PC-9 (cell line): ENCODE measurements around the gene PNPLA7. TPM values are rescaled to one million over a fixed set of nuclear protein-coding genes. Genes with fewer than 3 reads are reported as not detected.
A peak's percentile ranks its signal among the peaks of the same experiment; 100 is the strongest.

Source experiments
- BruUV-seq: library from RNA; stranded (reverse); fragments of 400-500 nt; replicated peaks from 2 replicates; lab custom pipeline; 2021; lab: Mats Ljungman, UMichigan
- CTCF ChIA-PET: fragments of 300-600 bp; sonication (Branson Sonifier 250); formaldehyde crosslinking; loops from one replicate; lab custom pipeline; 2022; ENCODE audit warnings: antibody characterized with exemption; lab: Charles Lee
- POLR2A ChIA-PET: fragments of 300-600 bp; sonication (Branson Sonifier 250); formaldehyde crosslinking; loops from one replicate; lab custom pipeline; 2022; ENCODE audit warnings: antibody characterized with exemption; ENCODE audit not compliant: unreplicated experiment; lab: Charles Lee
- DNase-seq, 2 experiments: peaks; one replicate each; pipeline versions ENCODE4 v3.0.0 to v3.0.0-alpha.2; 2015 to 2022; ENCODE audit warnings: mixed read lengths in 1 of 2
- H2AFZ ChIP-seq: fragments of 200-600 bp; sonication (generic); 2 replicates; pipeline ENCODE4 v1.8.1; 2017; ENCODE audit warnings: antibody characterized with exemption
- H3F3A ChIP-seq: fragments of 200-600 bp; sonication (generic); 2 replicates; pipeline ENCODE4 v1.8.1; 2017; ENCODE audit warnings: antibody characterized with exemption, mild to moderate bottlenecking, low read depth; ENCODE audit not compliant: insufficient read depth
- H3K27ac ChIP-seq: fragments of 200-600 bp; sonication (generic); 2 replicates; pipeline ENCODE4 v1.6.1; 2016; ENCODE audit warnings: mixed run types
- H3K27me3 ChIP-seq: fragments of 200-600 bp; sonication (generic); 2 replicates; pipeline ENCODE4 v1.6.1; 2016; ENCODE audit warnings: low read depth, mixed run types; ENCODE audit not compliant: insufficient read depth
- H3K36me3 ChIP-seq: fragments of 200-600 bp; sonication (generic); 2 replicates; pipeline ENCODE4 v1.6.1; 2016; ENCODE audit warnings: low read depth, mixed run types
- H3K4me1 ChIP-seq: fragments of 200-600 bp; sonication (generic); replicated peaks from 2 replicates; pipeline ENCODE4 v1.6.1; 2016; ENCODE audit warnings: mixed run types; ENCODE audit not compliant: insufficient read depth
- H3K4me2 ChIP-seq: fragments of 200-600 bp; sonication (generic); 2 replicates; pipeline ENCODE4 v1.6.1; 2017; ENCODE audit warnings: mixed run types
- H3K4me3 ChIP-seq: fragments of 200-600 bp; sonication (generic); 2 replicates; pipeline ENCODE4 v1.6.1; 2016; ENCODE audit warnings: mixed run types
- H3K79me2 ChIP-seq: fragments of 200-600 bp; sonication (generic); 2 replicates; pipeline ENCODE4 v1.6.1; 2017; ENCODE audit warnings: low read depth, mixed run types
- H3K9me2 ChIP-seq: fragments of 200-600 bp; sonication (generic); 2 replicates; pipeline ENCODE4 v1.8.1; 2017; ENCODE audit warnings: mild to moderate bottlenecking; ENCODE audit not compliant: insufficient read depth
- H3K9me3 ChIP-seq: fragments of 200-600 bp; sonication (generic); 2 replicates; pipeline ENCODE4 v1.8.1; 2016; ENCODE audit warnings: low read depth; ENCODE audit not compliant: insufficient read depth
- H4K20me1 ChIP-seq: fragments of 200-600 bp; sonication (generic); 2 replicates; pipeline ENCODE4 v1.8.1; 2017; ENCODE audit not compliant: insufficient read depth
- EZH2 ChIP-seq: fragments of 200-600 bp; sonication (generic); IDR thresholded peaks from 2 replicates; pipeline ENCODE4 v1.8.0; 2017; ENCODE audit warnings: antibody characterized with exemption, low read depth
- intact Hi-C: fragments of 100-400 bp; cut with micrococcal nuclease; formaldehyde crosslinking; loops from one replicate; pipeline ENCODE4 v1.10.0; 2022; ENCODE audit not compliant: unreplicated experiment
- total RNA-seq: library from RNA; stranded (reverse); gene quantifications from 2 replicates; pipeline ENCODE4 v1.2.3, GENCODE V29; 2021
- TF ChIP-seq, protein P1 (sequence below): fragments of 200-600 bp; sonication (generic); conservative IDR thresholded peaks from 2 replicates; pipeline ENCODE4 v1.6.1; 2017; ENCODE audit warnings: mixed run types, antibody characterized with exemption, mild to moderate bottlenecking, moderate library complexity

PNPLA7 gene
- total RNA-seq, 1 experiment from 2014 or later, result 1.9 TPM

GRCh38 chr9:137448602-137448962 lies 101.6 kb downstream of the PNPLA7 start:
- H3K27ac ChIP-seq, result no peak overlapping the region
- H3K27me3 ChIP-seq, result no peaks in the 10 kb centered on the region
- H3K4me1 ChIP-seq, result peaks cover 12% of the 10 kb centered on the region
- no peaks in the 10 kb centered on the region for H3K79me2 ChIP-seq
- no peak for DNase-seq
- TSS peak; percentile 29 for BruUV-seq
- ChIA-PET POLR2A (interaction anchor here (0.7 kb wide), 1 partner anchor 248 kb away, joined by 20 read pairs; no protein-coding TSS in a partner anchor), CTCF (no interaction called here)
- no peaks in the 10 kb centered on the region for H3K36me3 ChIP-seq
- no peaks in the 10 kb centered on the region for H4K20me1 ChIP-seq
- TF ChIP-seq EZH2, result no peak
- TF ChIP-seq, protein P1, sequence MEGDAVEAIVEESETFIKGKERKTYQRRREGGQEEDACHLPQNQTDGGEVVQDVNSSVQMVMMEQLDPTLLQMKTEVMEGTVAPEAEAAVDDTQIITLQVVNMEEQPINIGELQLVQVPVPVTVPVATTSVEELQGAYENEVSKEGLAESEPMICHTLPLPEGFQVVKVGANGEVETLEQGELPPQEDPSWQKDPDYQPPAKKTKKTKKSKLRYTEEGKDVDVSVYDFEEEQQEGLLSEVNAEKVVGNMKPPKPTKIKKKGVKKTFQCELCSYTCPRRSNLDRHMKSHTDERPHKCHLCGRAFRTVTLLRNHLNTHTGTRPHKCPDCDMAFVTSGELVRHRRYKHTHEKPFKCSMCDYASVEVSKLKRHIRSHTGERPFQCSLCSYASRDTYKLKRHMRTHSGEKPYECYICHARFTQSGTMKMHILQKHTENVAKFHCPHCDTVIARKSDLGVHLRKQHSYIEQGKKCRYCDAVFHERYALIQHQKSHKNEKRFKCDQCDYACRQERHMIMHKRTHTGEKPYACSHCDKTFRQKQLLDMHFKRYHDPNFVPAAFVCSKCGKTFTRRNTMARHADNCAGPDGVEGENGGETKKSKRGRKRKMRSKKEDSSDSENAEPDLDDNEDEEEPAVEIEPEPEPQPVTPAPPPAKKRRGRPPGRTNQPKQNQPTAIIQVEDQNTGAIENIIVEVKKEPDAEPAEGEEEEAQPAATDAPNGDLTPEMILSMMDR, result no peak
- H2AFZ ChIP-seq, result no peak overlapping the region
- H3F3A ChIP-seq, result peaks cover 15% of the 10 kb centered on the region
- no peaks in the 10 kb centered on the region for H3K9me2 ChIP-seq
- H3K4me2 ChIP-seq, result no peak overlapping the region
- no peak overlapping the region for H3K4me3 ChIP-seq
- no peaks in the 10 kb centered on the region for H3K9me3 ChIP-seq
- intact Hi-C loops, result no loop called here

DNA sequence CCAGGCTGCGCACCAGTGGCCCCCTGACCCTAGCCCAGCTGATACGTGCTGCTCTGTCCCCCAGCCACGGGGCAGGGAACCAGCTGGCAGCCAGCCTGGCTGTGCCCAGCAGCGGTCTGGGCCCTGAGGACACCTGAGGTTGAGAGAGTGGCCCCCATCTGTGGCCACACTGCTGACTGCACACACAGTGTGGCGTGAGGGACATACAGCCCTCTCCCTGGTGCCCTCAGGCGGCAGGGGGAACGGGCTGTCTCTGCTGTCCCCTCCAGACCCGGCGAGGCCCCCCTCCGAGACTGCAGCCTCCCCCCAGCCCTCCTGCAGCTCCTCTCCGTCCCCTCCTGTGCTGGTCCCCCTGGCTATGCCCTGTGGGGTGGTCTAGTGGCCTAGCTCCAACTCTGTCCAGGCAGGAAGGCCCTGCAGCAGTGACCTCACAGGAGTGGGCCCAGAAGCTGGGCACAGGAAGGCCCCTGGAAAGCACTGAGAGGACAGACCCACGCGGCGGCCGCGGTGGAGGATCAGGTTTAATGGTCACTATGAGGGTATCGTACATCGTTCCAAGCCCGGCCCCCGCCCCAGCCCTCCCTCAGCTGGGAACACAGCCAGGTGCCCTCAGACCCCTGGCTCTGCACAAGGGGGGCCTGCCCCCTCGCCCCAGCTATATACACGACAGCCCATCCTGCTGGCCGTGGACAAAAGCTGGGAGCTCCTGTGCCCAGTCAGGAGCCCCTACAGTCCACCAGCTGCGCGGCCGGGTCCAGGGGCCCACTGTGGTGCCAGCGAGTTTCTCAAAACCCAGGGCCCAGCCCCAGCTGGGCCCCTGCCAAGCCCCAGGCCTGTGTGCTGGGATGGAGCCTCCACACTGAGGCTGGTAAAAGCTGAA lies 102.2 kb downstream of the PNPLA7 start:
- no peaks in the 10 kb centered on the region for H3K36me3 ChIP-seq
- peaks cover 15% of the 10 kb centered on the region for H3F3A ChIP-seq
- intact Hi-C loops, result no loop called here
- no peaks in the 10 kb centered on the region for H3K27me3 ChIP-seq
- H3K79me2 ChIP-seq, result no peaks in the 10 kb centered on the region
- no peaks in the 10 kb centered on the region for H3K9me3 ChIP-seq
- DNase-seq, result no peak
- no peaks in the 10 kb centered on the region for H3K9me2 ChIP-seq
- H3K27ac ChIP-seq, result no peak overlapping the region
- no peaks in the 10 kb centered on the region for H4K20me1 ChIP-seq
- peaks cover 12% of the 10 kb centered on the region for H3K4me1 ChIP-seq
- no peak overlapping the region for H3K4me2 ChIP-seq
- ChIA-PET CTCF (interaction anchor here (0.6 kb wide), 1 partner anchor 27 kb away, joined by 6 read pairs; no protein-coding TSS in a partner anchor), POLR2A (interaction anchor here (0.7 kb wide), 1 partner anchor 247 kb away, joined by 20 read pairs; no protein-coding TSS in a partner anchor)
- H2AFZ ChIP-seq, result no peak overlapping the region
- no peak overlapping the region for H3K4me3 ChIP-seq
- TF ChIP-seq, protein P1, result no peak
- no peak for TF ChIP-seq EZH2
- no TSS peak for BruUV-seq

GRCh38 chr9:137446851-137447471 lies 103.2 kb downstream of the PNPLA7 start:
- H3K4me1 ChIP-seq, result peaks cover 16% of the 10 kb centered on the region
- H3F3A ChIP-seq, result peaks cover 24% of the 10 kb centered on the region
- TF ChIP-seq, protein P1, result no peak
- TF ChIP-seq EZH2, result no peak
- no peak for DNase-seq
- H3K4me2 ChIP-seq, result no peak overlapping the region
- H2AFZ ChIP-seq, result no peak overlapping the region
- no TSS peak for BruUV-seq
- H3K4me3 ChIP-seq, result no peak overlapping the region
- H3K9me3 ChIP-seq, result no peaks in the 10 kb centered on the region
- ChIA-PET POLR2A (interaction anchor here (0.6 kb wide), 1 partner anchor 12 kb away, joined by 3 read pairs; no protein-coding TSS in a partner anchor), CTCF (interaction anchor here (0.6 kb wide), 1 partner anchor 24 kb away, joined by 18 read pairs; the partner anchor contains the start of genes EXD3 and NOXA1)
- no peaks in the 10 kb centered on the region for H3K36me3 ChIP-seq
- no peaks in the 10 kb centered on the region for H3K9me2 ChIP-seq
- no peaks in the 10 kb centered on the region for H3K27me3 ChIP-seq
- 0 out of 2 replicates have a peak, but pooled peaks cover 2% of the 10 kb centered on the region for H4K20me1 ChIP-seq
- no peak overlapping the region for H3K27ac ChIP-seq
- H3K79me2 ChIP-seq, result no peaks in the 10 kb centered on the region
- intact Hi-C loops, result no loop called here
